Liver (tissue), 3 donors: Measurements from ENCODE around the gene SH2D2A.

Experiments
- CTCF ChIP-seq: fragments of 150-350 bp; IDR thresholded peaks from 2 replicates; pipeline ENCODE4 v1.5.1; 2017; ENCODE audit warnings: improper control_type of control experiment, low read depth, low read length; ENCODE audit not compliant: missing input control
- REST ChIP-seq: IDR thresholded peaks from 2 replicates; pipeline ENCODE4 v1.6.1; 2016; ENCODE audit warnings: antibody characterized with exemption, mild to moderate bottlenecking
- TAF1 ChIP-seq: conservative IDR thresholded peaks from 2 replicates; pipeline ENCODE4 v1.6.1; 2016; ENCODE audit warnings: antibody characterized with exemption, mild to moderate bottlenecking
- ZBTB33 ChIP-seq: IDR thresholded peaks from 2 replicates; pipeline ENCODE4 v1.6.1; 2016; ENCODE audit warnings: antibody characterized with exemption
- donor health status: healthy.
- donor health status: healthy.

- TF ChIP-seq CTCF, result no peak
- no peak for TF ChIP-seq ZBTB33
- no peak for TF ChIP-seq TAF1
- no peak for TF ChIP-seq REST
Observed at GRCh38 chr1:156836892-156837291, 20.2 kb upstream of the SH2D2A start.
